LNCAP (cell line): ENCODE data around the gene ATM.

Experiments used
- TF ChIP-seq, protein P1 (sequence below): fragments of 450-650 bp; IDR thresholded peaks from 2 replicates; pipeline ENCODE4 v1.5.1; 2017; ENCODE audit warnings: mild to moderate bottlenecking

The ATM gene

DNA sequence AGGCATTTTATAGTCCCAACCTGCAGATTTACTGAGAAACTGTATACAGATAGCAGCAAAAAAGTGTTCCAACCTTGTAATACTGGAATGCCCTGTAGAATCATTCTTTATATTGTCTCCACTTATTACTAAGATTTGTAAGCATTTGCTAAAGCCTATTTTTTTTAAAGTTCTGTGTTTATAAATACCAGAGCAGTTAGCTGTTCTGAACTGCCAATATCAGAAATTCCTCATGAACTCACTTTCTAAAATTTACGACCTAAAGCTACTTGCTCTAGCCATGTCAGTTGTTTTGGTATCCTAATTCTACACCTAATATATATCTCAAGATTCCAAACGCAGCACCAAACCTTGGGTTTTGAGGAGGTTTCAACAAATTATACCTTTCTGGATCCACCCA, 141.3 kb downstream of the ATM start:
- TF ChIP-seq, protein P1, sequence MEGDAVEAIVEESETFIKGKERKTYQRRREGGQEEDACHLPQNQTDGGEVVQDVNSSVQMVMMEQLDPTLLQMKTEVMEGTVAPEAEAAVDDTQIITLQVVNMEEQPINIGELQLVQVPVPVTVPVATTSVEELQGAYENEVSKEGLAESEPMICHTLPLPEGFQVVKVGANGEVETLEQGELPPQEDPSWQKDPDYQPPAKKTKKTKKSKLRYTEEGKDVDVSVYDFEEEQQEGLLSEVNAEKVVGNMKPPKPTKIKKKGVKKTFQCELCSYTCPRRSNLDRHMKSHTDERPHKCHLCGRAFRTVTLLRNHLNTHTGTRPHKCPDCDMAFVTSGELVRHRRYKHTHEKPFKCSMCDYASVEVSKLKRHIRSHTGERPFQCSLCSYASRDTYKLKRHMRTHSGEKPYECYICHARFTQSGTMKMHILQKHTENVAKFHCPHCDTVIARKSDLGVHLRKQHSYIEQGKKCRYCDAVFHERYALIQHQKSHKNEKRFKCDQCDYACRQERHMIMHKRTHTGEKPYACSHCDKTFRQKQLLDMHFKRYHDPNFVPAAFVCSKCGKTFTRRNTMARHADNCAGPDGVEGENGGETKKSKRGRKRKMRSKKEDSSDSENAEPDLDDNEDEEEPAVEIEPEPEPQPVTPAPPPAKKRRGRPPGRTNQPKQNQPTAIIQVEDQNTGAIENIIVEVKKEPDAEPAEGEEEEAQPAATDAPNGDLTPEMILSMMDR: no peak

DNA sequence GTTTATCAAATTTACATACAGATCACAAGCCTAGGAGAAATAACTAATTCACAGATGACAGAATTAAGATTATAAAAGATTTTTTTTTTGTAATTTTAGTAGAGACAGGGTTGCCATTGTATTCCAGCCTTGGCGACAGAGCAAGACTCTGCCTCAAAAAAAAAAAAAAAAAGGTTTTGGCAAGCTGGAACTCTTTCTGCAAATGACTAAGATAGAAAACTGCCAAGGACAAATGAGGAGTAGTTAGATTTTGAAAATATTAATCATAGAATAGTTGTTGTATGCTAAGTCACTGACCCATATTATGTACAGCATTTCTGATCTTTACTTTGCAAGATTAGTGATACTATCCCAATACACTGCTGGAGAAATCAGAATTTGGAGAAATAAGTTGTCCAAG, 145.3 kb downstream of the ATM start:
- TF ChIP-seq, protein P1: no peak

DNA sequence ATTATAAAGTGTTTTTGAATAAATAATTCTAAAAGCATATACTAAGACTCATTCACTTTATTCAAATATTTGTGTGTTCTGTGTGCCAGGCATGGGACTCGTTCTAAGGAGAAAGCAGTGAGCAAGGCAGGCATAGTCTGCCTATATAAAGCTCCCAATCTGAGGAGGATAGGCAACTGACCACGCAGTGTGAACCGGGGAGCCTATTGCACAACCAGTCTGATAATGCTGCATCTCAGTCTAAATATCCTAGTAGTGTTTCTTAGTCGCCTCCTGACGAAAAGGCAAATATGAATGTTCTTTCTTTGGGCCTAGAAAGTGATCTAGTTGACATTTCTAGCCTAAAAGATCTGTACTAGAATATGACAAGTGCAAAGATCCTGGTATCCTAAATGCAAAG, 146.2 kb downstream of the ATM start:
- TF ChIP-seq, protein P1: no peak

DNA sequence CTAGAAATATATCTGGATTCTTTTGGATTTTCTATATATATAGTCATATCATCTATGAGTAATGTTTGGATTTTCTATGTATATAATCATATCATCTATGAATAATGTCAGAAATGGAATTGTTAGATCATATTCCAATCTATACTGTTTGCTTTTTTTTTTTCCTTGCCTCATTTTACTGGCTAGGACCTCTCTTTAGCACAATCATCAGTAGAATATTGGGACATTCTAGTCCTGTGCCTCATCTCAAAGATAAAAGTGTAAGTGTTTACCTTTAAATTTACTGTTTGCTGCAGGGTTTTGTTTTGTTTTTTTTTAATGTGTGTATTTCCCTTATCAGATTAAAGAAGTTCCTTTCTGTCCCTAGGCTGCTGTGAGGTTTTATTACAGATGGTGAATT, 147.4 kb downstream of the ATM start:
- TF ChIP-seq, protein P1: no peak

DNA sequence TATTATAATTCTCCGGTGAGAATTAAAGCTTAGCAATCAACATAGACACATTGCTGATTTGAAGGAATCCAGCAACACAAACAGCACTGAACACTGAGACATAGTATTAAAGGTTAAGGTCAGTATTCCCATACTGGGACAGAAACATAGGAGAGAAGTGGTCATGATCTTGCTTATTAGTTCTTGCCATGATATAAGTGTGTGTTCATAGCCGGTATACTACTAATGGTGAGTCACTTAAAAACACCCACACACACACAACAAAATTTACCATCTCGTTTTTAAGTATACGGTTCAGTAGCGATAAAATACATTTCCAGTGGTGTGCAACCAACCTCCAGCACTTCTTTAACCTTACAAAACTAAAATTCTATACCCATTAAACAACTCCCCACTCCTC, 148.1 kb downstream of the ATM start:
- TF ChIP-seq, protein P1: no peak

DNA sequence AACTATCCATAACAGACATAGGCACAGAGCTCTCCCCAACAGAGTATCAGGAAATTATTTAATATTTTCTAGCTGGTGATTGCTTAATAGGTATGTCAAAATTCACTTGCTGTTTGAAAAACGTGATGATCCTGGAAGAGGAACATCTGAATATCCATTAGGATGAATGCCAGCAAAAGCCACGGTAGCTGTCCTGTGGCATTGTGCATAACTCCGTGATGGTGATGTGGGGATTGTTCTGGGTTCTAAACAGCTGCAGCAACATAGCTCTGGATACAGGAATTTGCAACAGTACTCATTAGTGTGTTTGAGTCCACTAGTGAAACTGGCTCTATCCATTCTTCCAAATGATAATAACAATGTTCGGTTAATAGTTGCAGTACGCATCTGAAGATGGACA, 165.7 kb downstream of the ATM start:
- TF ChIP-seq, protein P1: no peak

DNA sequence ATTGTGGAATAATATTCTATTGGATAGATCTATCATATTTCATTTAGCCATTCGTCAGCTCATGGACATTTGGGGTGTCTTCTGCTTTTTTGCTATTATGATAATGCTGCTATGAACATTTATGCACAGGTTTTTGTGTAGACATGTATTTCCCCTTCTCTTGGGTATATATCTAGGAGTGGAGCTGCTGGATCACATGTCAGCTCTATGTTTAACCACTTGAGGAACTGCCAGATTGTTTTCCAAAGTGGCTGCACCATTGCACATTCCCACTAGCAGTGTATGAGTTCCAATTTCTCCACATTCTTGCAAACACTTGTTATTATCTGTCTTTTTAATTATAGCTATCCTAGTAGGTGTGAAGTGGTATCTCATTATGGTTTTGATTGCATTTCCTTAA, 169.5 kb downstream of the ATM start:
- TF ChIP-seq, protein P1: no peak

DNA sequence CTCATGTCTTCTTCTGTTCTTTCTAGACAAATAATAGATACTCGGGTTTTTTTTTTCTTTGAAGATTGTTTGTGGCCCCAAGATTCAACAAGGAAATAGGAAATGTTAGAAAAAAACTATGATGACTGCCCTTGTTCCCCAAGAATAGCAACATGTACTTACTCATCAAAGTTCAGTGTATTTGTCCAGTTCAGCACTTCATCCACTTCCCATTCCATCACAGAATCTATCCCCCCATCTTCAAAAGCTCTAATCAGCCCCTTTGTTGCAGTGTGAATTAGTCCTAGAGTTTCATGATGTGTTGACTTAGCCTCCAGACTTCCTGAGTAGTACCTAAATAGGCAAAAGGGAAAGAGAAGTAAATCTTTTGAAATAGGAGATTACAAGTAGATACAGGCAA, 170.2 kb downstream of the ATM start:
- TF ChIP-seq, protein P1: no peak
